Measurements from ENCODE around the gene LILRA6. TPM values are rescaled to one million over a fixed set of nuclear protein-coding genes. Genes with fewer than 3 reads are reported as not detected.

The LILRA6 gene
- total and polyA plus RNA-seq, 4 donors = 5.3 to 91.7 (median 16.4) TPM

DNA sequence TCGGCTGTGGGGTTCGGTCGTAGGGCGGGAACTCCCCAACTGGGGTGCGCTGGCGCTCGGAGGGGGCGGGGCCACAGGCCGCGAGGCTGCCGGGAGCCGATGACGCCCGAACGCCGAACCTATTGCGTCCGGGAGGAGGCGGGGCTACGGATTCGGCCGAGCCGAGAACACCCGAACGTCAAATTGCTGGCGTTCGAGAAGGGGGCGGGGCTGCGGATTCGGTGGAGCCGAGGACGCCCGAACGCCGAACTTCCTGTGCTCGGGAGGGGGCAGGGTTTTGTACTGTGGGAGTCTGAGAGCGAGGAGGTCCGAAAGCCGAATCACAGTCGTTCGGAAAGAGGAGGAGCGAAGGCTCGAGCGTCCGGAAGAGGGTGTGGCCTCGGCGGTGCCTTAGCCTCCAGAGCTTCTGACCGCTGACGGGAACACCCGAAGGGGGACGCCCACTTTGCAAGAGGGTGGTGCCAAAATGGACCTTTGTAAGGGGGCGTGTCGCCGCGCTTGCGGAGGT, 52.0 kb downstream of the LILRA6 start:
- Histone ChIP-seq H3K36me3 (ENCODE audit: control insufficient read depth in 4 of 4, insufficient read depth in 4 of 4, low read length in 4 of 4) (peaks cover 0 to 15% (median 14%) of the 10 kb centered on the region in 4 donors), H3K4me1 (ENCODE audit: control insufficient read depth in 5 of 5, insufficient read depth in 5 of 5, low read length in 5 of 5) (peaks cover 0 to 21% (median 8%) of the 10 kb centered on the region in 5 donors)
- 0% methylated on average over 56 of the region's 56 CpGs for WGBS, 2 donors

DNA sequence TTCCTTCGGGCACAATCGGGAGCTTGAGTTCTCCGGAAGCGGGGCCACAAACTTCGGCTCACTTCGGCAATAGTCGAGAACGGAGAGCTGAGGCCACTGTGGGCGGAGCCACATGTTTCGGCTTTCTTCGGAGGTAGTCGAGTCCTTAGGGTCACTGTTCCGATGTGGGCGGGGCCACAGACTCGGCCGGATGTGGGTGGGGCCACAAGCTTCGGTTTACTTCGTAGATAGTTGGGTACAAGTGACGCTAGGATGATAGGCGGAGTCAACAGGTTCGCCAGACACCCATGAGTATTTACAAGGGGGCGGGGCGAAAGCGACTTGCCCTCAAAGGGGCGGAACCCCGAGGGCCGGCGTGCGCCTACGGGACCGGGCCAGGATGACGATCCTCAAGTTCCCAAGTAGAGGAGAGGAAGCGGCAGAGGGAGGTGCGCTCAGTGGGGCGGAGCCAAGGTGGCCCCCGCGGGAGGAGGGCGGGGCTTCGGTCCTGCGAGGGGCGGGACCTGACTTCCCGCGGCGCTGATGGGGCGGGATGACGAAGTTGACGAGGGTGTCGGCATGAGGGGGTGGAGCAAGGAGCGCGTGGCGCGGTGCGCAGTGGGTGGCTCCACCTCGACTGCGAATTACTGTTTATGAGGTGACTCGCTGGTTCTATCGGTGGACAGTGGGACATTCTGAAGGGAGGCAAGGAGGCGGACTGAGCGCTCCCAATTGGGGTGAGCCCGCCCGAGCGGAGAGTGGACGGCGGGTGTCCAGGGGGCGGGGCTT, 52.7 kb downstream of the LILRA6 start:
- no peaks in the 10 kb centered on the region for H3K9me3 ChIP-seq (ENCODE audit: control insufficient read depth in 4 of 4, insufficient read depth in 3 of 4, low read length in 3 of 4)
- peaks cover 0 to 21% (median 8%) of the 10 kb centered on the region in 5 donors for H3K4me1 ChIP-seq (ENCODE audit: control insufficient read depth in 5 of 5, insufficient read depth in 5 of 5, low read length in 5 of 5)
- H3K27me3 ChIP-seq (ENCODE audit: control insufficient read depth in 3 of 3, insufficient read depth in 3 of 3, low read length in 2 of 3) = no peaks in the 10 kb centered on the region
- ATAC-seq (ENCODE audit: insufficient read depth, low FRiP score) (peak; percentile 79), DNase-seq (peak; percentile 100)
- WGBS, 2 donors = 0% methylated on average over 61 to 65 of the region's 65 CpGs
- peak overlapping the region; percentile 98 to 99 for H3K27ac ChIP-seq (ENCODE audit: low read depth in 1 of 2, low read length in 1 of 2)
- H3K36me3 ChIP-seq (ENCODE audit: control insufficient read depth in 4 of 4, insufficient read depth in 4 of 4, low read length in 4 of 4) = peaks cover 0 to 15% (median 14%) of the 10 kb centered on the region in 4 donors
- peak overlapping the region; percentile 84 to 98 for H3K9ac ChIP-seq (ENCODE audit: insufficient read depth in 1 of 2, low read length in 2 of 2)
- TF ChIP-seq, protein P1, sequence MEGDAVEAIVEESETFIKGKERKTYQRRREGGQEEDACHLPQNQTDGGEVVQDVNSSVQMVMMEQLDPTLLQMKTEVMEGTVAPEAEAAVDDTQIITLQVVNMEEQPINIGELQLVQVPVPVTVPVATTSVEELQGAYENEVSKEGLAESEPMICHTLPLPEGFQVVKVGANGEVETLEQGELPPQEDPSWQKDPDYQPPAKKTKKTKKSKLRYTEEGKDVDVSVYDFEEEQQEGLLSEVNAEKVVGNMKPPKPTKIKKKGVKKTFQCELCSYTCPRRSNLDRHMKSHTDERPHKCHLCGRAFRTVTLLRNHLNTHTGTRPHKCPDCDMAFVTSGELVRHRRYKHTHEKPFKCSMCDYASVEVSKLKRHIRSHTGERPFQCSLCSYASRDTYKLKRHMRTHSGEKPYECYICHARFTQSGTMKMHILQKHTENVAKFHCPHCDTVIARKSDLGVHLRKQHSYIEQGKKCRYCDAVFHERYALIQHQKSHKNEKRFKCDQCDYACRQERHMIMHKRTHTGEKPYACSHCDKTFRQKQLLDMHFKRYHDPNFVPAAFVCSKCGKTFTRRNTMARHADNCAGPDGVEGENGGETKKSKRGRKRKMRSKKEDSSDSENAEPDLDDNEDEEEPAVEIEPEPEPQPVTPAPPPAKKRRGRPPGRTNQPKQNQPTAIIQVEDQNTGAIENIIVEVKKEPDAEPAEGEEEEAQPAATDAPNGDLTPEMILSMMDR (IDR thresholded peaks at IDR 0.05; ENCODE audit: control extremely low read depth, extremely low read depth) = no peak
- H3K4me3 ChIP-seq = peak overlapping the region; percentile 36

More for the DNA sequence above, 52.0 kb downstream of the LILRA6 start:
- TF ChIP-seq, protein P1 (IDR thresholded peaks at IDR 0.05; ENCODE audit: control extremely low read depth, extremely low read depth) = no peak
- Histone ChIP-seq H3K27ac (ENCODE audit: low read depth in 1 of 2, low read length in 1 of 2) (peak overlapping the region; percentile 98 to 99), H3K9ac (ENCODE audit: insufficient read depth in 1 of 2, low read length in 2 of 2) (peak overlapping the region; percentile 84 to 98), H3K27me3 (ENCODE audit: control insufficient read depth in 3 of 3, insufficient read depth in 3 of 3, low read length in 2 of 3) (no peaks in the 10 kb centered on the region), H3K4me3 (peak overlapping the region; percentile 57), H3K9me3 (ENCODE audit: control insufficient read depth in 4 of 4, insufficient read depth in 3 of 4, low read length in 3 of 4) (no peaks in the 10 kb centered on the region)
- ATAC-seq (ENCODE audit: insufficient read depth, low FRiP score) (peak; percentile 67), DNase-seq (peak; percentile 100)

DNA sequence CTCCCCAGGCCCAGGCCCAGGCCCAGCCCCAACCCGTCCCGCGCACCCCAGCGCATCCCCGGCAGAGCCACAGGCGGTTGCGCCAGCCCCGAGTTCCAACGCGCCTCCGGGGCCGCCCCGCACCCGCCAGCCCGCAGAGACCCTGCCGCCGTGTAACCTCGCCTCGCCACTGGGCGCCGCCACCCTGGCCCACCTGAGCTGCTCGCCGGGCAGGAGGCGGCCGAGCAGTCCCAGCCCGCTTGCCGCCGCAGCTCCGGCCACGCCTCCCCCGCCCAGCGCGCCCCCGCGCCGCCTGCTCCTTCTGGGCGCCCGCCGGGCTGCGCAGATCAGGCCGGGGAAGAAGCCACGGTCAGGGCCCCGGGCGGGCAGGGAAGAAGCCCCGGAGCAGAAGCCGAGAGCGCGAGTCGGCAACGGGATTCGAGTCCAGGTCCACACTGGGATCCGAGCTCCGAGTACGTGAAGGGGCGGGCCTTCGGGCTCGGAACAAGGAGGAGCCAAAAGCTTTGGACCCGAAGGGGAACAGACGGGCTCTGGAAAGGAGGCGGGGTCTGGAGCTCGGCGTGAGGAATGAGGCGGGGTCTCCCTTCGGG, 53.4 kb downstream of the LILRA6 start, which contains the start of gene MBOAT7:
TSS of gene MBOAT7 (minus strand) at position 436 of the 590 bp plus-strand sequence. CDS start 1,072 bp downstream, outside the sequence.
- no peaks in the 10 kb centered on the region for H3K27me3 ChIP-seq (ENCODE audit: control insufficient read depth in 3 of 3, insufficient read depth in 3 of 3, low read length in 2 of 3)
- ATAC-seq (ENCODE audit: insufficient read depth, low FRiP score) (peak; percentile 1), DNase-seq (no peak)
- H3K9ac ChIP-seq (ENCODE audit: insufficient read depth in 1 of 2, low read length in 2 of 2) = peak within 1 kb of the TSS; percentile 84 to 98
- H3K9me3 ChIP-seq (ENCODE audit: control insufficient read depth in 4 of 4, insufficient read depth in 3 of 4, low read length in 3 of 4) = no peaks in the 10 kb centered on the region
- peaks cover 0 to 15% (median 13%) of the 10 kb centered on the region in 4 donors for H3K36me3 ChIP-seq (ENCODE audit: control insufficient read depth in 4 of 4, insufficient read depth in 4 of 4, low read length in 4 of 4)
- 1% methylated on average over 48 to 64 of the region's 64 CpGs for WGBS, 2 donors
- TF ChIP-seq, protein P1 (IDR thresholded peaks at IDR 0.05; ENCODE audit: control extremely low read depth, extremely low read depth) = no peak
- peak within 1 kb of the TSS; percentile 72 for H3K4me3 ChIP-seq
- peaks cover 0 to 21% (median 8%) of the 10 kb centered on the region in 5 donors for H3K4me1 ChIP-seq (ENCODE audit: control insufficient read depth in 5 of 5, insufficient read depth in 5 of 5, low read length in 5 of 5)
- H3K27ac ChIP-seq (ENCODE audit: low read depth in 1 of 2, low read length in 1 of 2) = peak within 1 kb of the TSS; percentile 98 to 99
